ENCODE measurements around the gene SLC3A2.

SLC3A2 gene

DNA sequence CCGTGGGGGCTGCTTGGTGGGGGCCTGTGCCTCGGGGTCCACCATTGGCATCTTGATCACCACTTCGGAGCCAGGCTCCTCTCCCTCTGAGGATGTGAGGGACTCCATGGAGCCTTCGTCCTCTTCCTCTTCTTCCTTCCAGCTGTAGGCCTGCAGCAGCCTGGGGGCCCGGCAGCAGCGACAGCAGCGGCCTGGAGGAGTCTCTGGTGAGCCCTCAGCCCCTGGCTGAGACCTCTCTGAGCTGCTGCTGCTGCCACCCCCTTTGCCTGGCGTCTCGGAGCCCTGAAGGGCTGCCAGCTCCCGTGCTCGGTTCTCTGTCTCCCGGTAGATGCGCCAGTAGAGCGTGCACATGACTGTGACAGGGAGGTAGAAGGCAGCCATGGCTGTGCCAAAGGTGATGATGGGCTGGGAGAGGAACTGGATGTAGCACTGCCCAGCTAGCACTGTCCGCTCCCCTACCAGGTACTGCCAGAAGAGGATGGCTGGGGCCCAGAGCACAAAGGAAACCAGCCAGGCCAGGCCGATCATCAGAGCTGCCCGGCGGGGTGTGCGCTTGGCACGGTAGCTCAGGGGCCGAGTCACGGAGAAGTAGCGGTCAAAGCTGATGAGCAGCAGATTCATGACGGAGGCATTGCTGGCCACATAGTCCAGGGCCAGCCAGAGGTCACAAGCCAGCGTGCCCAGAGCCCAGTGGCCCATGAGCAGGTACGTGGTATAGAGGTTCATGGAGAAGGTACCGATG lies 29.6 kb downstream of the SLC3A2 start:
- no peak for DNase-seq (ENCODE audit: low read depth)

DNA sequence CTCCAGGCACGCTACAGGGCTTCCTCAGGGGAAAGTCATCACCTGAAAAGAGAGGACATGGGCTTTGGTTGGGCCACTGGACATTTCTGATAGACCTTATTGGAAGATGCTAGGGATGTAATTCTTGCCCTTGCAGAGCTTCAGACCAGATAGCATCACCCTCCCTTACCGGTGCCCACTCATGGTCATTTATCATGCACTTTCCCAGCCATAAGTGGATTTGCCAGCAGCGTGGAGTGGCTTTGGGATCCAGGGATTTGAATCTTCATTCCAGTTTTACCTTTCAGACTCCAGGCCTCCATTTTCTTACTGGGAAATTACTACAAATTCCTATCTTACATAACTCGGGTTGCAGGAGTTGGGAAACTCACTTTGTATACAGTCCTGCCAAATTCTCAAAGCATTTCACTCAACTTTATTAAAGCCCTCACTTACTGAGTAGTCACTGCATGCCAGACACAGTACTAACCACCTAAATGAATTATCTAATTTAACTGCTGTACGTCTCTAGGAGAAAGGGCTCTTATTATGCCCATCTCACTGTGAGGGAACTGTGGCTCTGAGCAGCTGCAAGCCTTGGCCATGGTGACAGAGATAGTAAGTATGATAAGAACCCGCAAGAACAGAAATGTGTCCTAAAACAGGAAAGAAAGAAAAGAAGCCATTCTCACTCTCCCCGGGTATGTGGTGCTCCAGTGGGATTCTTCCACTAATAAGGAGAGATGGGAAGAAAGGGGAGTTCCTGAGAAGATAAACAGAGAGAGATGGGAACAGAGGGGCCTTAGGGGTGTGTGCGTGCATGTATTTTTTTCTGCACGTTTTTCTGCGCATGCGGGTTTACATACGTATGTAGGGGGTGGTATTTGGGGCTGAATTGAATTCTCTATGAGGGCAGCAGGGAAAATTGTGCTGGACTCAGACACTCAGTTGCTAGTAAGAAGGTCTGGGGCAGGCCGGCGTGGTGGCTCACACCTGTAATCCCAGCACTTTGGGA lies 30.7 kb downstream of the SLC3A2 start:
- DNase-seq (ENCODE audit: low read depth): no peak

DNA sequence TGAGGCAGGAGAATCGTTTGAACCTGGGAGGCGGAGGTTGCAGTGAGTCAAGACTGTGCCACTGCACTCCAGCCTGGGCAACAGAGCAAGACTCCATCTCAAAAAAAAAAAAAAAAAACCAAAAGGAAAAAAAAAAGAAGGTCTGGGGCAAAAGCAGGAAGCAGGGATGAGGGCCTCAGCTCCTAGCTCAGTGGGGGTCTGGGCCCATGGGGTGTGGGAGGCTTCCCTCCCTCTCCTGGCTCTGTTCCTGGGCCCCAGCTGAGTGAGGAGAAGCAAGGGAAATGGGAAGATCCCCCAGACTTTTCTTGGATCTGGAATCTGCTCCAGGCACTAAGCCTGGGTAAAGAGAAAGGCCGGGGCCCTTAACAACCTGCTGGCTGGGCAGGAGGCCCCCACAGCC lies 31.6 kb downstream of the SLC3A2 start:
- DNase-seq (ENCODE audit: low read depth): no peak

DNA sequence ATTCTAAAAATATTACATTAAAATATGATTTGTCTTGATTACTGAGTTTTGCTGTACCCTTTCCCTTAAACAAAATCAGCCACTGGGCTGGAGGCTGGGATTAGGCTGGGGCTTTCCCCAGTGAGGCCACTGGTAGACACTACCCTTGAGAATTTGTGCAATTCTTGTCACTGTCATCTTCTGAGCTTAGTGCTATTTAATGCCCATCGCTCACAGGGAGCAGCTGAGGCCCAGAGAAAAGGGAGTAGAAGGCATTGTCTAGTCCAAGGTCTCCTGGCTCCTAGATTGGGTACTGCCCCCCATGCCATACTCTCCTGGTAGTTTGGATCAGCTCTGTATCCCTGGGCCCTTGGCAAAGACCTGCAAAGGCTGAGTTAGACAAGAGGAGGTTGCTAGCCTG lies 33.7 kb downstream of the SLC3A2 start:
- DNase-seq (ENCODE audit: low read depth): no peak

DNA sequence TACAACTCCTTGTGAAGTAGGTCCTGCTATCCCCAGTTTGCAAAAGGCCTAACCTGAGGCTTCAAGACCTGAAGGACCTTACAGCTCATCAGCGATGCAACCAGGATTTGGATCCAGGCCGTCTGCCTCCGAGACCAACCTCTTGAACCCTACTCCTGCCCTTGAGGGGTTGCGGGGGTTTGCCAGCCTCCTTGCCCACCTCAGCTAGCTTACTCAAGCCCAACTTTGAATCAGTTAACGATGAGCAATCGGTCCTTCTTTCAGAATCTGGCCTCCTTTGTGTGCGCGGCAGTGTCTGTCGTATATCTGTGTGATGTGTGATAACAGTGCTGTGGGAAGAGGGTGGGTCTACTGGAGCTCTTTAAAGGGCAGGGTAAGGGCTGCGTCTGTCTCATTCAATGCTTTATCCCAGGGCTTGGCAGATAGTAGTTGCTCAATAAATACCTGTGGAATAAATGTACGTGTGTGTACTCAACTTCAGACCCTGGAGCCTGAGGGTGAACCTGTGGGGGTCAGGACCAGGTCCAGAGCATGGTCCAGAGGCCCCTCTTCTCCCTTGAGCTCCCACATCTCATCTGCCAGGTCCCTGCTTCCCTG lies 37.3 kb downstream of the SLC3A2 start:
- no peak for DNase-seq (ENCODE audit: low read depth)

DNA sequence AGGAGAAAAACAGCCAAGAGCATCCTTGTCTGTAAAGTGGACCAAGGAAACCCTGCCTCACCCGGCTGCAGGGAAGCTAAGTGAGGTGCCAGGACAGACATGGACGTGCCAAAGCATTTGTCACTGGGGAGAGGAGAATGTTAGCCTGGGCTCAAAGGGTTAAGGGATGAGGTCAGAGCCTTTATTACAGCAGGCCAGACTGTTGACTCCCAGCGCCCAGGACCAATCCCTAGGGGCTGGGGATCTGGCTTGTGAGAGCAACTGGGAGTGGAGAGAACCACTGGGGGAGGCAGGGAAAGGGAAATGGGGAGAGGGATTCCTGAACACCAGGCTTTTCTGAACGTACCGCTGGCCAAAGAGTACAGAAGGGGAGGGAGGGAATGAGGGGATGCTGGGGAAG lies 37.8 kb downstream of the SLC3A2 start:
- DNase-seq (ENCODE audit: low read depth): no peak

DNA sequence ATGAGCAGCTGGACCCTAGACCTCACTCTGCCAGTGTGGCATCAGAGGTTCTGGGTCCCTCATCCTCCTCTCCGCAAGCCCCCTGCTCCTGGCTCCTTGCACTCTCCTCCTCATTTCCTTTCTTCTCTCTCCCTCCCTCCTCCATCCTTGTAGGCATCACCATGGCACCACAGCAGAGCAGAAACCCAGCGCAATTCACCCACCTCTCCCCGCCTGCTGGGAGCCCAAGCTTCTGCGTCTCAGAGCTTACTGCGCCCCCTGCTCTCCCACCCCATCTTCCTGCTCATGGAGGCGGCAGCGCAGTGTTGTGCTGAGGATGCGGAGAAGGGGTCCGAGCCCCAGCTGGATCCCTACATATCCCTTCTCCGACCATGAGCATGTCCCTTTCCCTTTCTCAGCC lies 38.8 kb downstream of the SLC3A2 start:
- no peak for DNase-seq (ENCODE audit: low read depth)

DNA sequence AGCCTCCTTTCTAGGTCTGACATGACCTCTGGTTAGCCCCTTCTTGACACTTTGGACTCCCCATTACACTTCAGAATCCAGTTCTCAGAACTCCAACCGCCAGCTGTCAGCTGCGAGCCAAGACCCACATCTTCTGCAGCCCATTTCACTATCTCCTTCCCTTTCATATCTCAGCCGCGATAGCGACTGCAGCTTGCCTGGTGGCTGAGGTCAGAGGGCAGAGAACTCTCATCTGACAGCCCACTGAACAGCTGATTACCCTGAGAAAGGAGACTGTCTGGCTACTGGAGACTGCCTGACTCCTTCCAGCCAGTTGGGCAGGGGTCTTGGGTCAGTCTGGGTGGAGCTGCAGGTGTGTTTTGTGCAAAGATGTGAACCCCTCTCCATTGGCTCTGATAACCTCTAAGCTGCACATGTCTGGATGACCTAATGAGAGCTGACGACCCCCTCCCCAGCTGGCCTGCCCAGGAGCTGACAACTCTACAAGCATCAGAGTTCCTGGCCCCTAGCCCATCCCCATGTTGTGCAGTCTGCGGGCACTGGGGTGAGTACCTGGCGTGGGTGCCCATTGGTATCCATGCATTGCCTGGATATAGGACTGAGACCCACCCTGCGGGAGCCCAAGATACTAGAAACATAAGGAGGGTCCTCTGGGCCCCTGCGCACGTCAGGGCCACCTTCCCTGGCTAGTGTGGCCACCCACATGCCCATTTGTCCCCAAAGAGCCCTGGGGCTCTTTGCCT lies 39.4 kb downstream of the SLC3A2 start:
- DNase-seq (ENCODE audit: low read depth): no peak

DNA sequence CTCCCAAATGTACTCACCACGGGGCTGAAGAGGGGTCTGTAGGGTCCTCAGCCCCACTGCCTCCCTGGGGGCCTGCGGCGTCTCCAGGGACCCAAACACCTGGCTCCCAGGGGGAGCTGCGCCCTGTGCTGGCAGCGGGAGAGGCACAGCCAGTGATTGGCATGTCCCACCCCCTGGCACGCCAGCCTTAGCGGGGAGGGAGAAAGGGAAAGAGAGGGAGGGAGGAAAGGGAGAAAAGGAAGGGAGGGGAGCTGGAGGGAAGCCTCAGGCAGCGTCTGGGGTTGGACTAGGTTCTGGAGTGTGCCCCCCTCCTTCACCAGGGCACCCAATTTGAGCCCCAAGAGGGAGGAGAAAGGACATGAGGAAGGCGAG lies 40.5 kb downstream of the SLC3A2 start, which contains the start of gene CHRM1:
Gene CHRM1 (minus strand): TSS at position 163 of the 372 bp plus-strand sequence. CDS start 10,263 bp downstream, outside the sequence.
- no peak for DNase-seq (ENCODE audit: low read depth)

DNA sequence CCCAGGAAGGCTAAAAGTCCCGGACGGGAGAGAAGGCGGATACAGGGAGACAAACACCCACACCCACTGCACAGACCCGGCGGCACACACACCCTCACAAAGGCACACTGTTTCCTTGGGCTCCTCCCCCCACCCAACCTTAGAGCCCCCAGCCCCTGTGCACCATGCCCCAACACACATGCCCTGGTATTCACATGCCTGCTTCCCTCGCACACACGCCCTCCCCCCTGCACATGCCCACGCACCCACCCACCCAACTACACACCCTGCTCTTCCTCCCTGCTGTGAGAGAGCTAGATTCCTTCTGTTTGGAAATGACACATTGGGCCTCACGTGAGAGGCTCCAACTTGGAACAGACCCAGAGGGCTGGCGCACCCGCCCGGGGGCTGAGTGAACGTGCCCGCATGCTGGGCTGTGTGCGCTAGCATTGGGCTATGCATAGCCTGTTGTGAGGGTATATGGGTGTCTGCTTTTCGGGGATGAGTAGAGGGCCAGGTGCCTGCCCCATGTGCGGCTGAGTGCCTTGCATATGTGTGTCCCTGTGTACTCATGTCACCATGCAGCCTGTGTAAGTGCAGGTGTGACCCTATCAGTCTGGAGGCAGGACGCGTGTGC lies 41.0 kb downstream of the SLC3A2 start:
- no peak for DNase-seq (ENCODE audit: low read depth)

DNA sequence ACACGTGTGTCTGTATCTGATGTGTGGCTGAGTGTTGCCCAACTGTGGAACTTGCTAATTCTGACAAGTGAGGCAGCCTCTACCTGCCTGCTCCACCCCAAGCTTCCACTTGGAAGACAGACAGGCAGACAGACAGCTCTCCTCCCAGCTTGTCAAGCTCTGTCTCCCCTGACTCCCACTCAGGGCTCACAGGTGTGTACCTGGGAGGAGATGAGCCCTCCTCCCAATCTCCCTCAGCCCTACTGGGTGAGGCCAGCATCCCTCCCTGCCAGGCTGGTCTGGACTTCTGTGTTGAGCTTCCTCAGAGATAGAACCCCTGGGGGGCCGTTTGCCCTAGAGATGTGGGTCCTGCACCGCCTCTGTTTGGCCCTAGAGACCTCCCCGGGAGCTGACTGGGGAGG lies 41.5 kb downstream of the SLC3A2 start:
- no peak for DNase-seq (ENCODE audit: low read depth)

DNA sequence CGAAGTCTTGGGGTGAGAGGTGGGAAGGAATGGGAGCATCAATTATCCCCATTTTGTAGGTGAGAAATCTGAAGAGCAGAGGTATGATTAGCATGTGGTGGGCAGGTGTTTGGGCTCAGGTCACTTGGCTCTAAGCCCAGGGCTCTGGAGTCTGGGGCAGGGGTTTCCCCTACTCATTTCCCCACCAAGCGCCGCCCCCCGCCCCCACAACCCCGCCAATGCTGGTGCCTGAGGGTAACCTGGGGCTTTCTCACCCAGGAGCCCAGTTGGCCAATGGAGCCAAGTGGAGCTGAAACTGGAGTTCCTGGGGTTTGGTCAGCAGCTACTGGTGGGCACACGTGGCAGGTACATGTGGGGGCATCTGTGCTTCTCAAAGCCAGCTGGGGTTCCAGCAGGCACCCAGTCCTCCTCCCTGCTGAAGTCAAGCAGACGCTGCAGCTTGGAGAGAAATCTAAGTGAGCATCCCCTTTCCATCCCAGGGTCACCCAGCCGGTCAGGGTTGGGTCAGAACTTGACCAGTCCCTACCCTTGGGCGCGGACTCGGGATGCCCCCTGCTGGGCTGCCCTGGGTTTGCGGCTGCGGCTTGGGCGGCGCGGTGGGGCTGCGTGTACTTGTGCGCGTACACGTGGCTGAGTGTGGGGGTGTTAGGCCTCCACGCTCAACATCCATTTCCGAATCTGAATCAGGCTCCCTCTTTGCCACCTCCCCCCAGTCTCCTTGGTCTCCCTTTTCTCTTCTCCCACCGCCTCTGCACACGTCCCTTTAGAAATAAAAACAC lies 42.1 kb downstream of the SLC3A2 start:
- no peak for DNase-seq (ENCODE audit: low read depth)

DNA sequence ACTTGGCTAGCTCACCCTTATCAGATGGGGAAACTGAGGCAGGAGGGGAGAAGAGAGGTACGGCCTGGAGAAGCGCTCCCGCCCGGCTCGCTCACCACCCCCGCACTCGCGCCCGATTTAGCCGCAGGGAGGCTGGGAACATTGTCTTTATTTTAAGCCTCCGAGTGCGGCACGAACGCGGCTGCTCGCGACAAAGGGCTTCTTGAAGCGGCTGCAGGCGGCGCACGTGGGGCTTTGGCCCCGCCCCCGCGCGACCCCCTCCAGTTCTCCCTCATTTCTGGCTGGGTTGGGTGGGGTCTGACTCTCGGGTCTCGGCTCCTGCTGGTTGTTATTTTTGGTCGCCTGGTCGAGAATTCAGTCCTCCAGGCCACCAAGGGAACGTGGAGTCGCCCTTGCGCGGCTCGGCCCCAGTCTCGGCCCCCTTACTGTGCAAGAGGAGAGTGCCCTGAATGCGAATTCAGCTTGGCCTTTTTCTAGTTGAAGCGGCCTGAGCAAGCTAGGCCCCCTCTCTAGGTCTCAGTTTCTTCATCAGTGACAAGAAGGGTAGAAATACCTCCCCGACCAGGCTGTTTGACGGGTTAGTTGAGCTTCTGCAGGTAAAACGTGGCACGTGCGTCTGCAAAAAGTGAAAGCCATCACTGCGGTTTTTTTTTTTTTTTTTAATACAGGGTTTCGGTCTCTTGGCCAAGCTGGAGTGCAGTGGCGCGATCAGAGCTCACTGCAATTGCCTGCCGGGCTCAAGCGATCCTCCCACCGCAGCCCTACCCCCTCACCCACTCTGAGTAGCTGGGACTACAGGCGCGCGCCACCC lies 43.1 kb downstream of the SLC3A2 start:
- DNase-seq (ENCODE audit: low read depth): no peak

DNA sequence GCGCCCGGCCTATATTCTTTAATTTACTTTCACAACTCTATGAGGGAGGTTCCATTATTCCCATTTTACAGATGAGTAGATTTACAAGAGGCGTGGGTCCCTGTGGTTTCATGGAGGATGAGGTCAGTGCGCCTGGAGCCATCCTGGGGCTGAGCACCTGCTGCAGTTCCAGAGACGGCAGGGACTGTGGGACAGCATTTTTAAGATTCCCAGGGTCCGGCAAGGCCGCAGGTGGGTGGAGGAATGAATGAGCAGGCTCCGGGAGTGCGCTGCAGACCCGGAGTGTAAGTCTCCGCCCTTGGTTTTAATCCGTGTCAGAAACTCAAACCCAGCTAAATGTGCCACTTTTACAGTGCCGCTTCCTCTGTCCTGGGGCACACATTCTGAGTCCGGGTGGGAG lies 44.6 kb downstream of the SLC3A2 start:
- DNase-seq (ENCODE audit: low read depth): no peak

DNA sequence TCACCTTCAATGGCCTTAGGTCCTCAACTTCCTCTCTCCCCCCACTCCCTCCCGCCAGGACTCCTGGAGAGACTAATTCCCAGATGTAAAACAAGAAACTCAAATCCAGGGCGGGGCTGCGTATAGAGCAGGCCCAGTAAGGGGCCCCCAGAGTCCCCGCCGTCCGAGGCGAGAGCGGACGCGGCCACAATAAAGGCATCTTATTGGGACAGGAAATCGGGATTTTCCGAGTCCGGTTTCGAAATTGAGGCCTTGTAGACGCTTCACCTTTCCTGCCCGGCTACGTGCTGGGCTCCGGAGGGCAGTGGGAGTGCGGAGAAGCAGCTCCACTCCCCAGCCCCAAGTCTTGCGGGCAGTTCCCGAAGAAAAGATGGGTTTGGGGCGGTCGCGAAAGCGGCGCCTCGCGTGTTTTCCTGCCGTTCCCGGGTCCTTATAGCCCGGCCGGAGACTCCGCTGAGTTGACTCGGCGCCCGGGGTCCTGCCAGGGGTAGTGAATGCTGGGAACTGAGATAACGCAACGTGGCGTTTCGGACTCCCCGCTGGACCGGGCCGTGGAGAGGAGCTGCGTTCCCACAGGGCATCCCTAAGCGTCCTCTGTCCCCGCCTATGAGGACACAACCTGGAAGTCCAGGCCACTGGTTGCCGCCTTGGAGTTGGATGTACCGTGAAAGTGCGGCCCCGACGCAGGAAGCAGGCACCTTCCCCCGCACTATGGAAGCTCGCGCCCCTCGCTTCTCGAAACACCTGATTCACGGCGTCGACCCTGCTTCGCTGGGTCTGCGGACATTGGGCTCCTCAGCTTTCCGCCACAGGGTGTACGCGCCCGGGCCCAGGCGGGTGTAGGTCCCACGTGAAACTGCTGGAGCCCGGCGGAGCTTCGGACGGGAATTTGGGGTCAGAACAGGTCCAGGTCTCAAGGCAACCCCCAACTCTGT lies 45.3 kb downstream of the SLC3A2 start:
- DNase-seq (ENCODE audit: low read depth): no peak

DNA sequence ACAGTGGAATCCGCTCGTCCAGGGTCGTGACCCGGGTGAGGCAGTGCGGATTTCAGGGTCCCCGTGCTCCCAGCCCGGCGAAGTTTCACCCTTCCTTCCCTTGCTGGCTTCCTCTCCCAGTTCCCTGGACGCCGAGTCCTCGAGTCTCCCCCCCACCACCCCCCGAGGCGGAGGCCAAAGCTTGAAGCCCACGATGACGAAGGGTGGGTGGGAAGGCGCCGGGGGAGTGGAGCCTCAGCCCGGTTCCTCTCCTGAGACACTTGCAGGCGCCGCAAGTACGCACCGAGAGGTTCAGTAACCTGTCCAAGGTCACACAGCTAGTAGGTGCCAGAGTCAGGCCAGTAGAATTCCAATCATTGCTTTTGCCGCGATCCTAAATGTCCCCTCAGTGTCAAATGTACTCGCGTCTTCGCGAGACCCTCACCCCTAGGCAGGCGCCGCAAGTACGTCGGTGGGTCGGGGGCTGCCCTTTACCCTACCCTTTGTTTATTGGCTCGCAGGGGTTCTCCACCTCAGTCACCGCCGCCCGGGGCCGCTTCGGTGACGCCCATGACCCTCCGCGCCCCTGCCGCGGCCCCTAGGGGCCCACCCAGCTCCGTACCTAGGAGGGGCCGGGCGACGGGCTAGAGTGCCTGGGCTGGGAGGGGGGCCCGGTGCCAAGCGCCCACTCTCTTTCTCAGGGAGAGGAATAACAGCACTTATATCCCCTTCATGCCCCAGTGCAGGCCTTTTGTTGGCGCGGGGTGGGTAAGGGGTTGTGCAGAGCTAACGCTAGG lies 46.2 kb downstream of the SLC3A2 start:
- no peak for DNase-seq (ENCODE audit: low read depth)

DNA sequence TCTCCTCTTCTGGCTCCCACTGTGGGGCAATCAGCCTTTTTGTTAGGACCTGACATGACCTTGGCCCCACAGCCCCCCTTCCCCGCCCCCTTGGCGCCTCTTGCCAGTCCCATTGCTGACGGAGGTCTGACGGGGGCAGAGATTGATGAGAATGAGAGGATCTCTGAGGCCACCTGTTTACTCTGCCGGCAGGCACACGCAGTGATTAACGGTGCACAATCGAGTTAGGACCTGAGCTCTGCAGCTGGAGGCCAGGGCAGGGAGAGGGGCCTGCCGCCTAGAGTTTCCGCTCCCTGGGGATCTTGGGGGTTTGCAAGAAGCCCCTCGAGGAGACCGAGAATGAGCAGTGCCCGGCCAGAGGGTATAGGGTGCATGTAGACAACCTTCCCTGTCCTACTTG lies 47.3 kb downstream of the SLC3A2 start:
- no peak for DNase-seq (ENCODE audit: low read depth)

DNA sequence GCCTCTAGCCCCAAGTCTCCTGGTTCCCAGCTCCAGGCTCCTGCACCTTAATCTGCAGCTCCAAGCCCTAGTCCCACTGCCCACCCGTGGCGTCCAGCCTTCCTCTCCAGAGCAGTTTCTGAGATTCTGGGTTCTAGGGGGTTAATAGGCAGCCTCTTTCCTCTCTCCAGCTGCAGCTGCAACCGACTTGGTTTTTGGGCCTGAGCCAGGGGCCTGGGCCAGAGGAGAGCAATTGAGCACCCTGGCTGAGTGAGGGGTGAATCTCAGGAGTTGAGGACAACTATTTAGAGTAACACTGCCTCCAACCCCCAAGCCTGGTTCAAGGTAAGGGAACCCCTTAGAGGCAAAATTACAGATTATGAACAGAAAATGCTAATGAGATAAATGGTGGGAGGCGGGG lies 49.5 kb downstream of the SLC3A2 start:
- DNase-seq (ENCODE audit: low read depth): no peak
